HEK293T (cell line): ENCODE measurements around the gene PEAK3.

Experiments used
- ARNT ChIP-seq: fragments of 450-650 bp; IDR thresholded peaks from 2 replicates; pipeline ENCODE4 v1.6.1; 2017; ENCODE audit warnings: mild to moderate bottlenecking
- BHLHE40 ChIP-seq: fragments of 450-650 bp; IDR thresholded peaks from 2 replicates; pipeline ENCODE4 v1.6.1; 2016; ENCODE audit warnings: mild to moderate bottlenecking, moderate library complexity, borderline replicate concordance
- FOXA1 ChIP-seq: fragments of 450-650 bp; IDR thresholded peaks from 2 replicates; pipeline ENCODE4 v1.6.1; 2016; ENCODE audit warnings: mild to moderate bottlenecking
- FOXK2 ChIP-seq: fragments of 450-650 bp; IDR thresholded peaks from 2 replicates; pipeline ENCODE4 v1.6.1; 2016; ENCODE audit warnings: mild to moderate bottlenecking
- FOXM1 ChIP-seq: fragments of 450-650 bp; IDR thresholded peaks from 2 replicates; pipeline ENCODE4 v1.6.1; 2017; ENCODE audit warnings: mild to moderate bottlenecking, borderline replicate concordance
- HDGF ChIP-seq: fragments of 450-650 bp; IDR thresholded peaks from 2 replicates; pipeline ENCODE4 v1.6.1; 2017; ENCODE audit warnings: antibody characterized with exemption, borderline replicate concordance
- LEF1 ChIP-seq: fragments of 450-650 bp; IDR thresholded peaks from 2 replicates; pipeline ENCODE4 v1.6.1; 2017; ENCODE audit warnings: mild to moderate bottlenecking, borderline replicate concordance
- SP1 ChIP-seq: fragments of 450-650 bp; IDR thresholded peaks from 2 replicates; pipeline ENCODE4 v1.6.1; 2017
- SUZ12 ChIP-seq: fragments of 450-650 bp; IDR thresholded peaks from 2 replicates; pipeline ENCODE4 v1.6.1; 2016; ENCODE audit warnings: mild to moderate bottlenecking
- TARDBP ChIP-seq: fragments of 450-650 bp; IDR thresholded peaks from 2 replicates; pipeline ENCODE4 v1.6.1; 2016

- no peak for TF ChIP-seq SUZ12
- no peak for TF ChIP-seq LEF1
- TF ChIP-seq FOXA1, result no peak
- TF ChIP-seq TARDBP, result no peak
- TF ChIP-seq BHLHE40, result no peak
- no peak for TF ChIP-seq SP1
- no peak for TF ChIP-seq ARNT
- no peak for TF ChIP-seq FOXM1
- TF ChIP-seq HDGF, result no peak
- TF ChIP-seq FOXK2, result no peak
Observed at GRCh38 chr19:2226051-2226839, 55.7 kb downstream of the PEAK3 start.
